HTERT RPE-1 (cell line): Measurements from ENCODE around the gene RAP1A.
"Not testable (repeated sequence)": the region's sequence is repeated elsewhere in the genome, so short reads cannot be mapped to it uniquely, and the experiment has no call there.

Experiments
- in situ Hi-C: fragments of 300-500 bp; cut with MboI; formaldehyde crosslinking; loops from 4 replicates; pipeline ENCODE4 v1.14.3; 2020; ENCODE audit warnings: low sequenced_read_pairs

Gene RAP1A

GRCh38 chr1:111597426-111597825, 22.2 kb upstream of the RAP1A start:
- in situ Hi-C loops: no loop called here

- in situ Hi-C loops: no loop called here
These were observed 21.0 kb upstream of the RAP1A start for GRCh38 chr1:111598544-111598943.

GRCh38 chr1:111599781-111600693, 19.6 kb upstream of the RAP1A start:
- in situ Hi-C loops: no loop called here

- in situ Hi-C loops: no loop called here
These were observed 18.7 kb upstream of the RAP1A start for GRCh38 chr1:111600886-111601386.

- in situ Hi-C loops: no loop called here
These were observed 17.3 kb upstream of the RAP1A start for GRCh38 chr1:111602302-111602701.

GRCh38 chr1:111602974-111603373, 16.6 kb upstream of the RAP1A start:
- in situ Hi-C loops: no loop called here

- in situ Hi-C loops: no loop called here
These were observed 15.6 kb upstream of the RAP1A start for GRCh38 chr1:111603979-111604378.

- in situ Hi-C loops: no loop called here
These were observed 14.7 kb upstream of the RAP1A start for GRCh38 chr1:111604931-111605330.

GRCh38 chr1:111605576-111605975, 14.0 kb upstream of the RAP1A start:
- in situ Hi-C loops: no loop called here

GRCh38 chr1:111606457-111607215, 13.0 kb upstream of the RAP1A start:
- in situ Hi-C loops: not testable (repeated sequence)

GRCh38 chr1:111608528-111608927, 11.1 kb upstream of the RAP1A start:
- in situ Hi-C loops: not testable (repeated sequence)

- in situ Hi-C loops: no loop called here
These were observed 7.6 kb upstream of the RAP1A start for GRCh38 chr1:111611986-111612385.

- in situ Hi-C loops: no loop called here
These were observed 3.5 kb upstream of the RAP1A start for GRCh38 chr1:111615870-111616715.

GRCh38 chr1:111618081-111618480, 1.5 kb upstream of the RAP1A start:
- in situ Hi-C loops: no loop called here

GRCh38 chr1:111618961-111619634, 491 bp upstream of the RAP1A start:
- in situ Hi-C loops: no loop called here

- in situ Hi-C loops: no loop called here
These were observed 917 bp downstream of the RAP1A start for GRCh38 chr1:111620441-111620971.

GRCh38 chr1:111621050-111621449, 1.5 kb downstream of the RAP1A start:
- in situ Hi-C loops: no loop called here

GRCh38 chr1:111622166-111622565, 2.6 kb downstream of the RAP1A start:
- in situ Hi-C loops: no loop called here

GRCh38 chr1:111624382-111624781, 4.8 kb downstream of the RAP1A start:
- in situ Hi-C loops: no loop called here

GRCh38 chr1:111625276-111625675, 5.7 kb downstream of the RAP1A start:
- in situ Hi-C loops: no loop called here
